HepG2 (cell line): ENCODE data around the gene UBE2QL1.

ENCODE experiments used
- EP300 ChIP-seq, 3 experiments: sonication (generic) in 1 of 3; formaldehyde crosslinking in 1 of 3; IDR thresholded peaks; 2 replicates each; pipeline versions ENCODE4 v1.5.1 to v1.6.1; 2011 to 2020; ENCODE audit warnings: low read depth in 2 of 3, low read length in 2 of 3, borderline replicate concordance in 1 of 3, improper control_type of control experiment in 1 of 3, mild to moderate bottlenecking in 1 of 3, missing genetic modification reagents in 1 of 3, moderate library complexity in 1 of 3
- FOXK1 ChIP-seq: sonication (generic); formaldehyde crosslinking; IDR thresholded peaks from 2 replicates; pipeline ENCODE4 v1.4.0; 2020; ENCODE audit warnings: low read depth, missing genetic modification reagents, borderline replicate concordance
- GTF2F1 ChIP-seq: fragments of 150-350 bp; IDR thresholded peaks from 2 replicates; pipeline ENCODE4 v1.6.1; 2014; ENCODE audit warnings: low read length
- IRF2 ChIP-seq: IDR thresholded peaks from 2 replicates; pipeline ENCODE4 v1.6.1; 2018; ENCODE audit warnings: missing genetic modification reagents, missing compliant biosample characterization
- KLF13 ChIP-seq: sonication (generic); formaldehyde crosslinking; IDR thresholded peaks from 2 replicates; pipeline ENCODE4 v1.4.0; 2020; ENCODE audit warnings: mild to moderate bottlenecking, missing genetic modification reagents
- NR2F6 ChIP-seq, 2 experiments: IDR thresholded peaks; 2 replicates each; pipeline ENCODE4 v1.6.1; 2016; ENCODE audit warnings: antibody characterized with exemption in 1 of 2, mild to moderate bottlenecking in 1 of 2
- TP53 ChIP-seq: sonication (generic); formaldehyde crosslinking; conservative IDR thresholded peaks from 2 replicates; pipeline ENCODE4 v1.4.0; 2020; ENCODE audit warnings: missing genetic modification reagents
- ZBTB8A ChIP-seq: sonication (generic); formaldehyde crosslinking; IDR thresholded peaks from 2 replicates; pipeline ENCODE4 v1.4.0; 2020; ENCODE audit warnings: mild to moderate bottlenecking, low read depth, missing genetic modification reagents, borderline replicate concordance
- ZNF652 ChIP-seq: IDR thresholded peaks from 2 replicates; pipeline ENCODE4 v1.6.1; 2016; ENCODE audit warnings: low read depth, borderline replicate concordance
- TF ChIP-seq, protein P1 (sequence below): IDR thresholded peaks from 2 replicates; pipeline ENCODE4 v1.6.1; 2018; ENCODE audit warnings: missing genetic modification reagents
- TF ChIP-seq, protein P2 (sequence below): sonication (generic); formaldehyde crosslinking; IDR thresholded peaks from 2 replicates; pipeline ENCODE4 v1.4.0; 2020; ENCODE audit warnings: low read depth, missing genetic modification reagents

DNA sequence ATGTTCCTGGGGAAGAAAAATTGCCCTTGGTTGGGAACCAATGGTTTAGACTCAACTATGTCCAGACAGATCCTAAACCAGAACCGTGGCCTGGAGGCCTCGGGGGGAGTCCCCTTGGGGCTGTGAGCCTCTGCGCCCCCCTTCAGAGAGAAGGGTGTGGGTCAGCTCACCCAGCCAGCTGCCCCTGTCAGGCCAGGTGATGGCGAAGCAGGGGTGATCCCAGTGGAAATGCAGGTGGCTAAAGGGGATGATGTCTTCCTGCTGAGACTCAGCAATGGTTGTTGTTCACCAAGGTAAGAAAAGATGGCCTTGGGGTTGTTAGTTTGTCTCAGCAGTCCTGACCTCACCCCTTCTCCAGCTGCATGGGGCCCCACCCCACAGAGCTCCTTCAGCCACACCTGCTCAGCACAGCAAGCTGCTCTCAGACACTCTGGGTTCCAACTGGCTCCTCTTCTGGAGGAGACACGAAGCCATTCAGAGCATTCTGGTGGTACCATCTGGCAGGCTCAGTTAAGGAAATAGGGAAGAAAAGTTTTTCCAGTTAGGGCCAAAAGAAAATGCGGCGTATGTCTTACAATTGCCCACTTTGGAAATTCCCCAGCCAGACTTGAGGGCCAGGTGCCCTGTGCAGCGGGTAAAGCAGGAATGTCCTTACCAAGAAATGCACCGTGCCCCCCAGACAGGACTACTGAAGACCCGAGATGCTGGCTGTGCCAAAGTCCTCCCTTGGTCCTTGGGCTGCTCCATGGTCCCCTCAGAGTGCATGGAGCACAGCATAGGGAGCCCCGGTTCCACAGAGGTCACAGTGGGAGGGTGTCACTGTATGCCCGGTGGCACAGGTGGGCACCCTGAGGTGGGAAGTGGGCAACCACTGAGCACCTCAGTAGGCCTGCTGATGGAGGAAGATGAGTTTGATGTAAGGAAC is 94.0 kb downstream of the UBE2QL1 start:
- TF ChIP-seq IRF2 (no peak), KLF13 (no peak), ZBTB8A (CRISPR knock-in tag) (no peak), NR2F6 (IDR thresholded peaks at IDR 0.05) (no peak), NR2F6 (CRISPR knock-in tag; IDR thresholded peaks at IDR 0.05) (no peak), GTF2F1 (no peak), EP300 (IDR thresholded peaks at IDR 0.05; ENCODE audit: low read depth in 2 of 2, low read length in 2 of 2) (no peak), EP300 (CRISPR knock-in tag; IDR thresholded peaks at IDR 0.05; ENCODE audit: borderline replicate concordance) (no peak), ZNF652 (no peak), TP53 (CRISPR knock-in tag) (no peak), FOXK1 (CRISPR knock-in tag) (no peak)
- TF ChIP-seq, protein P1, sequence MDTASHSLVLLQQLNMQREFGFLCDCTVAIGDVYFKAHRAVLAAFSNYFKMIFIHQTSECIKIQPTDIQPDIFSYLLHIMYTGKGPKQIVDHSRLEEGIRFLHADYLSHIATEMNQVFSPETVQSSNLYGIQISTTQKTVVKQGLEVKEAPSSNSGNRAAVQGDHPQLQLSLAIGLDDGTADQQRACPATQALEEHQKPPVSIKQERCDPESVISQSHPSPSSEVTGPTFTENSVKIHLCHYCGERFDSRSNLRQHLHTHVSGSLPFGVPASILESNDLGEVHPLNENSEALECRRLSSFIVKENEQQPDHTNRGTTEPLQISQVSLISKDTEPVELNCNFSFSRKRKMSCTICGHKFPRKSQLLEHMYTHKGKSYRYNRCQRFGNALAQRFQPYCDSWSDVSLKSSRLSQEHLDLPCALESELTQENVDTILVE (CRISPR knock-in tag) = no peak
- TF ChIP-seq, protein P2, sequence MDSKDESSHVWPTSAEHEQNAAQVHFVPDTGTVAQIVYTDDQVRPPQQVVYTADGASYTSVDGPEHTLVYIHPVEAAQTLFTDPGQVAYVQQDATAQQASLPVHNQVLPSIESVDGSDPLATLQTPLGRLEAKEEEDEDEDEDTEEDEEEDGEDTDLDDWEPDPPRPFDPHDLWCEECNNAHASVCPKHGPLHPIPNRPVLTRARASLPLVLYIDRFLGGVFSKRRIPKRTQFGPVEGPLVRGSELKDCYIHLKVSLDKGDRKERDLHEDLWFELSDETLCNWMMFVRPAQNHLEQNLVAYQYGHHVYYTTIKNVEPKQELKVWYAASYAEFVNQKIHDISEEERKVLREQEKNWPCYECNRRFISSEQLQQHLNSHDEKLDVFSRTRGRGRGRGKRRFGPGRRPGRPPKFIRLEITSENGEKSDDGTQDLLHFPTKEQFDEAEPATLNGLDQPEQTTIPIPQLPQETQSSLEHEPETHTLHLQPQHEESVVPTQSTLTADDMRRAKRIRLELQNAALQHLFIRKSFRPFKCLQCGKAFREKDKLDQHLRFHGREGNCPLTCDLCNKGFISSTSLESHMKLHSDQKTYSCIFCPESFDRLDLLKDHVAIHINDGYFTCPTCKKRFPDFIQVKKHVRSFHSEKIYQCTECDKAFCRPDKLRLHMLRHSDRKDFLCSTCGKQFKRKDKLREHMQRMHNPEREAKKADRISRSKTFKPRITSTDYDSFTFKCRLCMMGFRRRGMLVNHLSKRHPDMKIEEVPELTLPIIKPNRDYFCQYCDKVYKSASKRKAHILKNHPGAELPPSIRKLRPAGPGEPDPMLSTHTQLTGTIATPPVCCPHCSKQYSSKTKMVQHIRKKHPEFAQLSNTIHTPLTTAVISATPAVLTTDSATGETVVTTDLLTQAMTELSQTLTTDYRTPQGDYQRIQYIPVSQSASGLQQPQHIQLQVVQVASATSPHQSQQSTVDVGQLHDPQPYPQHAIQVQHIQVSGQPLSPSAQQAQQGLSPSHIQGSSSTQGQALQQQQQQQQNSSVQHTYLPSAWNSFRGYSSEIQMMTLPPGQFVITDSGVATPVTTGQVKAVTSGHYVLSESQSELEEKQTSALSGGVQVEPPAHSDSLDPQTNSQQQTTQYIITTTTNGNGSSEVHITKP (CRISPR knock-in tag) = no peak
